GM12878 (cell line): ENCODE data around the gene NDUFS4. TPM values are rescaled to one million over a fixed set of nuclear protein-coding genes. Genes with fewer than 3 reads are reported as not detected.

ENCODE experiments used
- ATAC-seq: fragments of 200-7000 bp; cut with Tn5 transposase; 3 replicates; pipeline ENCODE4 v1.9.1; 2020; ENCODE audit warnings: mild to moderate bottlenecking, moderate library complexity
- BruUV-seq: library from RNA; stranded (reverse); fragments of 400-500 nt; replicated peaks from 2 replicates; lab custom pipeline; 2021; lab: Mats Ljungman, UMichigan
- CTCF ChIA-PET: fragments of 300-600 bp; sonication (Branson Sonifier 250); formaldehyde crosslinking; extraction: SDS; loops from one replicate; lab custom pipeline; 2021; ENCODE audit warnings: inconsistent platforms; lab: Yijun Ruan, JAX
- POLR2A ChIA-PET: fragments of 350-600 bp; formaldehyde crosslinking; extraction: SDS; loops from one replicate; lab custom pipeline; 2021; ENCODE audit warnings: inconsistent platforms; lab: Charles Lee
- RAD21 ChIA-PET: fragments of 300-600 bp; sonication (Branson Sonifier 250); formaldehyde crosslinking; loops from one replicate; lab custom pipeline; 2023; ENCODE audit warnings: antibody characterized with exemption; ENCODE audit not compliant: unreplicated experiment; lab: Charles Lee
- SMC1A ChIA-PET: fragments of 300-600 bp; sonication (Branson Sonifier 250); formaldehyde crosslinking; loops from one replicate; lab custom pipeline; 2023; ENCODE audit not compliant: unreplicated experiment, uncharacterized antibody; lab: Charles Lee
- DNase-seq: peaks from one replicate; pipeline ENCODE4 v3.0.0-alpha.2; 2011; ENCODE audit warnings: low read depth, low spot score
- FAIRE-seq: peaks from 3 replicates; lab custom pipeline; 2011; peaks lifted over from hg19 to GRCh38; lab: Jason Lieb, UNC
- H2AFZ ChIP-seq: 2 replicates; pipeline ENCODE4 v1.6.0; 2011; ENCODE audit warnings: low read depth, low read length, control low read depth; ENCODE audit not compliant: control insufficient read depth
- H3K27ac ChIP-seq: 2 replicates; pipeline ENCODE4 v1.5.1; 2011; ENCODE audit warnings: control low read depth; ENCODE audit not compliant: control insufficient read depth, insufficient read depth
- H3K27me3 ChIP-seq, 2 experiments: replicated peaks in 1 of 2; 2 replicates each; pipeline versions ENCODE4 v1.6.0 to v1.6.1; 2011; ENCODE audit warnings: low read length in 1 of 2; ENCODE audit not compliant: control insufficient read depth in 2 of 2, insufficient read depth in 2 of 2
- H3K36me3 ChIP-seq, 2 experiments: 2 replicates each; pipeline ENCODE4 v1.5.1; 2011; ENCODE audit warnings: low read length in 1 of 2; ENCODE audit not compliant: control insufficient read depth in 2 of 2, insufficient read depth in 2 of 2
- H3K4me1 ChIP-seq: 2 replicates; pipeline ENCODE4 v1.6.1; 2011; ENCODE audit warnings: mild to moderate bottlenecking, low read length, moderate library complexity, mixed read lengths; ENCODE audit not compliant: control insufficient read depth, insufficient read depth
- H3K4me2 ChIP-seq: 2 replicates; pipeline ENCODE4 v1.6.0; 2011; ENCODE audit warnings: control low read depth; ENCODE audit not compliant: control insufficient read depth, insufficient read depth
- H3K4me3 ChIP-seq: fragments of 200-600 bp; sonication (generic); 2 replicates; pipeline ENCODE4 v1.5.1; 2016
- H3K79me2 ChIP-seq: 2 replicates; pipeline ENCODE4 v1.6.0; 2011; ENCODE audit warnings: low read length; ENCODE audit not compliant: control insufficient read depth, insufficient read depth
- H3K9ac ChIP-seq: 2 replicates; pipeline ENCODE4 v1.8.0; 2011; ENCODE audit warnings: low read length, control low read depth, mixed read lengths; ENCODE audit not compliant: control insufficient read depth, insufficient read depth
- H3K9me3 ChIP-seq: replicated peaks from 3 replicates; pipeline ENCODE4 v1.5.1; 2011; ENCODE audit warnings: mild to moderate bottlenecking, low read length; ENCODE audit not compliant: control insufficient read depth, insufficient read depth
- H4K20me1 ChIP-seq: 2 replicates; pipeline ENCODE4 v1.6.0; 2011; ENCODE audit not compliant: control insufficient read depth, insufficient read depth
- BRCA1 ChIP-seq: IDR thresholded peaks from 2 replicates; pipeline ENCODE4 v1.6.1; 2011; ENCODE audit warnings: low read depth, low read length, improper control_type of control experiment
- CBFB ChIP-seq: IDR thresholded peaks from 2 replicates; pipeline ENCODE4 v1.6.1; 2016; ENCODE audit warnings: antibody characterized with exemption, low read depth
- CEBPB ChIP-seq, 2 experiments: fragments of 150-350 bp in 1 of 2; IDR thresholded peaks; 2 replicates each; pipeline ENCODE4 v1.6.1; 2012 to 2014; ENCODE audit warnings: low read depth in 2 of 2, low read length in 2 of 2, borderline replicate concordance in 1 of 2, inconsistent platforms in 1 of 2
- FOXM1 ChIP-seq: IDR thresholded peaks from 2 replicates; pipeline ENCODE4 v1.6.1; 2012; ENCODE audit warnings: low read depth, mild to moderate bottlenecking, inconsistent platforms, low read length, moderate library complexity
- HDAC2 ChIP-seq: fragments of 200-600 bp; sonication (generic); IDR thresholded peaks from 2 replicates; pipeline ENCODE4 v1.6.1; 2017
- MTA3 ChIP-seq: IDR thresholded peaks from 2 replicates; pipeline ENCODE4 v1.6.1; 2012; ENCODE audit warnings: low read length, inconsistent platforms, borderline replicate concordance
- MYC ChIP-seq: IDR thresholded peaks from 2 replicates; pipeline ENCODE4 v1.6.1; 2011; ENCODE audit warnings: mild to moderate bottlenecking, low read length, moderate library complexity, inconsistent platforms; ENCODE audit not compliant: insufficient read depth, insufficient replicate concordance, insufficient read length, severe bottlenecking
- NFIC ChIP-seq: IDR thresholded peaks from 2 replicates; pipeline ENCODE4 v1.6.1; 2012; ENCODE audit warnings: low read depth, mild to moderate bottlenecking, inconsistent platforms, low read length, moderate library complexity
- TBL1XR1 ChIP-seq: IDR thresholded peaks from 2 replicates; pipeline ENCODE4 v1.6.1; 2012; ENCODE audit warnings: low read depth, low read length, improper control_type of control experiment
- TCF12 ChIP-seq: IDR thresholded peaks from 2 replicates; pipeline ENCODE4 v1.6.1; 2011; ENCODE audit warnings: low read depth, mild to moderate bottlenecking, low read length
- ZBTB40 ChIP-seq: fragments of 450-650 bp; IDR thresholded peaks from 2 replicates; pipeline ENCODE4 v1.6.1; 2016; ENCODE audit warnings: mild to moderate bottlenecking, moderate library complexity, borderline replicate concordance
- WGBS: methylation state at CpG from one replicate; pipeline ENCODE4 v1.1.6; 2016; ENCODE audit warnings: low lambda C conversion rate; ENCODE audit not compliant: insufficient replicate concordance, insufficient coverage; ENCODE audit errors: missing lambda C conversion rate; 5-methylcytosine and 5-hydroxymethylcytosine counted together
- in situ Hi-C: fragments of 300-500 bp; cut with MboI; formaldehyde crosslinking; loops from 9 replicates; pipeline ENCODE4 v1.14.3; 2018; ENCODE audit warnings: mixed read lengths
- intact Hi-C: fragments of 100-400 bp; cut with micrococcal nuclease; formaldehyde crosslinking; loops from one replicate; pipeline ENCODE4 v1.14.2; 2022; ENCODE audit not compliant: unreplicated experiment
- polyA plus RNA-seq, 11 experiments: library from polyadenylated mRNA; depleted of rRNA in 4 of 11; unstranded in 6 of 11; stranded (reverse) in 5 of 11; fragments of >200 nt; fragmentation: Nextera tagmentation in 4 of 11; fragmentation: Illumina TruSeq in 1 of 11; extraction: Ambion mirVana in 4 of 11; extraction: Trizol in 1 of 11; gene quantifications; 1 replicate in 1 of 11; 2 replicates in 10 of 11; pipeline versions ENCODE4 v1.2.1 to v1.2.3, GENCODE V29; 2011 to 2016; ENCODE audit warnings: inconsistent platforms in 2 of 11, missing spikeins in 2 of 11, low read depth in 1 of 11
- total RNA-seq, 4 experiments: library from RNA; depleted of rRNA in 3 of 4; stranded (reverse); fragments of >200 nt in 3 of 4; fragmentation: Illumina TruSeq in 1 of 4; extraction: Trizol in 1 of 4; gene quantifications; 2 replicates each; pipeline versions ENCODE4 v1.2.1 to v1.2.3, GENCODE V29; 2013 to 2021

NDUFS4 gene
- total and polyA plus RNA-seq, 10 of the 15 experiments (the other 5 are each of a cell fraction or from before 2014, with no cell fraction given): 69.9 to 366 (median 114) TPM

- Histone ChIP-seq H3K9me3 (no peaks in the 10 kb centered on the region), H2AFZ (no peak overlapping the region), H3K4me3 (no peak overlapping the region), H3K9ac (no peak overlapping the region), H3K4me1 (no peaks in the 10 kb centered on the region), H3K27me3 (no peaks in the 10 kb centered on the region), H3K27ac (no peak overlapping the region), H3K79me2 (no peaks in the 10 kb centered on the region), H3K36me3 (no peaks in the 10 kb centered on the region), H3K4me2 (no peak overlapping the region), H4K20me1 (no peaks in the 10 kb centered on the region)
- in situ Hi-C loops (no loop called here), intact Hi-C loops (no loop called here)
- ChIA-PET RAD21 (no interaction called here), POLR2A (no interaction called here), CTCF (no interaction called here), SMC1A (interaction anchor here (0.6 kb wide), 1 partner anchor 13 kb away, joined by 3 read pairs; no protein-coding TSS in a partner anchor)
- DNase-seq: no peak
- no peak for ATAC-seq
- TF ChIP-seq TCF12 (no peak), NFIC (no peak)
- no TSS peak for BruUV-seq
- FAIRE-seq: no peak
- WGBS: 100% methylated on average over 3 of the region's 3 CpGs
Measured at GRCh38 chr5:53642061-53642460, 81.6 kb downstream of the NDUFS4 start.

GRCh38 chr5:53643445-53643844 lies 83.0 kb downstream of the NDUFS4 start:
- Histone ChIP-seq H2AFZ (no peak overlapping the region), H3K4me3 (no peak overlapping the region), H3K36me3 (peaks cover 0 to 2% of the 10 kb centered on the region in 2 experiments; a peak in 1 of 4 replicates), H3K4me2 (no peak overlapping the region), H4K20me1 (no peaks in the 10 kb centered on the region), H3K9ac (no peak overlapping the region), H3K4me1 (no peaks in the 10 kb centered on the region), H3K79me2 (no peaks in the 10 kb centered on the region), H3K27ac (no peak overlapping the region), H3K27me3 (no peaks in the 10 kb centered on the region), H3K9me3 (no peaks in the 10 kb centered on the region)
- POLR2A ChIA-PET: no interaction called here
- no peak for TF ChIP-seq CBFB
- TF ChIP-seq BRCA1: no peak
- no peak for TF ChIP-seq HDAC2
- no peak for TF ChIP-seq ZBTB40
- TF ChIP-seq TBL1XR1: no peak
- no peak for TF ChIP-seq MYC
- TF ChIP-seq CEBPB (IDR thresholded peaks at IDR 0.05; ENCODE audit: borderline replicate concordance in 1 of 2, low read depth in 2 of 2, low read length in 2 of 2): no peak
- no peak for TF ChIP-seq MTA3
- TF ChIP-seq FOXM1: no peak
- CTCF ChIA-PET: interaction anchor here (0.7 kb wide), 1 partner anchor 8 kb away, joined by 4 read pairs; no protein-coding TSS in a partner anchor
- WGBS: 99% methylated on average over 4 of the region's 4 CpGs
- ATAC-seq (no peak), FAIRE-seq (no peak), DNase-seq (no peak)
- in situ Hi-C loops (no loop called here), intact Hi-C loops (no loop called here)
- SMC1A ChIA-PET: interaction anchor here (0.6 to 1.5 kb wide), 5 partner anchors 11 to 80 kb away, joined by 3 read pairs; no protein-coding TSS in a partner anchor
- RAD21 ChIA-PET: interaction anchor here (0.8 kb wide), 1 partner anchor 473 kb away, joined by 3 read pairs; no protein-coding TSS in a partner anchor
- BruUV-seq: no TSS peak
